K562 (cell line): ENCODE measurements around the gene PAIP2. TPM values are rescaled to one million over a fixed set of nuclear protein-coding genes. Genes with fewer than 3 reads are reported as not detected.

Source experiments
- ATAC-seq: fragments of 200-7000 bp; cut with Tn5 transposase; 3 replicates; pipeline ENCODE4 v1.9.1; 2020; ENCODE audit warnings: moderate library complexity
- BruUV-seq: library from RNA; stranded (reverse); fragments of 400-500 nt; replicated peaks from 2 replicates; lab custom pipeline; 2021; lab: Mats Ljungman, UMichigan
- CTCF ChIA-PET: fragments of 300-600 bp; formaldehyde crosslinking; extraction: SDS; loops from one replicate; lab custom pipeline; 2021; ENCODE audit warnings: low intra/inter-chr PET ratio; lab: Yijun Ruan, JAX
- POLR2A ChIA-PET: fragments of 300-600, 350-650 bp; sonication (Branson Sonifier 250); formaldehyde crosslinking; extraction: SDS; loops from one replicate; lab custom pipeline; 2021; ENCODE audit warnings: antibody characterized with exemption, inconsistent platforms; lab: Yijun Ruan, JAX
- DNase-seq, 4 experiments: peaks; one replicate each; pipeline versions ENCODE4 v3.0.0 to v3.0.0-alpha.2; 2011 to 2018; ENCODE audit warnings: low spot score in 3 of 4, mixed read lengths in 3 of 4; ENCODE audit errors: extremely low read depth in 1 of 4
- FAIRE-seq: peaks from 2 replicates; lab custom pipeline; 2011; peaks lifted over from hg19 to GRCh38; lab: Jason Lieb, UNC
- H2AFZ ChIP-seq: 2 replicates; pipeline ENCODE4 v1.6.0; 2011; ENCODE audit warnings: low read depth, low read length, control low read depth, inconsistent platforms
- H3K27ac ChIP-seq: fragments of 200-600 bp; 3 replicates; pipeline ENCODE4 v1.8.0; 2011; ENCODE audit warnings: low read depth, mild to moderate bottlenecking, control low read depth, inconsistent platforms, low read length, moderate library complexity, mixed read lengths; ENCODE audit errors: extremely low read depth
- H3K27me3 ChIP-seq, 2 experiments: fragments of 300-600 bp in 1 of 2; 2 replicates in 1 of 2; 3 replicates in 1 of 2; pipeline versions ENCODE4 v1.6.0 to v1.8.0; 2011; ENCODE audit warnings: inconsistent platforms in 2 of 2, low read length in 2 of 2, mild to moderate bottlenecking in 1 of 2, mixed read lengths in 1 of 2, moderate library complexity in 1 of 2; ENCODE audit not compliant: control insufficient read depth in 2 of 2, insufficient read depth in 2 of 2
- H3K36me3 ChIP-seq: fragments of 300-600 bp; 3 replicates; pipeline ENCODE4 v1.8.0; 2011; ENCODE audit warnings: mild to moderate bottlenecking, low read length, inconsistent platforms; ENCODE audit not compliant: control insufficient read depth, insufficient read depth
- H3K4me1 ChIP-seq, 2 experiments: fragments of 200-600 bp in 1 of 2; replicated peaks in 1 of 2; 2 replicates in 1 of 2; 3 replicates in 1 of 2; pipeline versions ENCODE4 v1.5.1 to v1.8.0; 2011; ENCODE audit warnings: inconsistent platforms in 2 of 2, low read length in 2 of 2, mild to moderate bottlenecking in 1 of 2, mixed read lengths in 1 of 2, moderate library complexity in 1 of 2; ENCODE audit not compliant: control insufficient read depth in 2 of 2, insufficient read depth in 2 of 2
- H3K4me2 ChIP-seq: 2 replicates; pipeline ENCODE4 v1.6.1; 2011; ENCODE audit warnings: low read length, control low read depth, inconsistent platforms, mixed read lengths; ENCODE audit not compliant: insufficient read depth
- H3K4me3 ChIP-seq: fragments of 200-600 bp; sonication (generic), shearing (Covaris generic); 2 replicates; pipeline ENCODE4 v1.5.1; 2016; ENCODE audit warnings: control low read depth, inconsistent platforms
- H3K79me2 ChIP-seq: fragments of 200-600 bp; 3 replicates; pipeline ENCODE4 v1.8.0; 2011; ENCODE audit warnings: low read length, inconsistent platforms; ENCODE audit not compliant: control insufficient read depth, insufficient read depth
- H3K9ac ChIP-seq, 2 experiments: 2 replicates each; pipeline versions ENCODE4 v1.6.0 to v1.6.1; 2011; ENCODE audit warnings: low read depth in 2 of 2, low read length in 2 of 2, control low read depth in 1 of 2, inconsistent platforms in 1 of 2, mild to moderate bottlenecking in 1 of 2, mixed read lengths in 1 of 2; ENCODE audit not compliant: insufficient read depth in 1 of 2
- H3K9me1 ChIP-seq: one replicate; pipeline ENCODE4 v1.6.0; 2011; ENCODE audit warnings: inconsistent platforms, mild to moderate bottlenecking, low read length, moderate library complexity; ENCODE audit not compliant: control insufficient read depth, insufficient read depth
- H3K9me3 ChIP-seq: replicated peaks from 2 replicates; pipeline ENCODE4 v1.5.1; 2011; ENCODE audit warnings: low read depth, low read length, inconsistent platforms; ENCODE audit not compliant: control insufficient read depth, insufficient read depth
- H4K20me1 ChIP-seq: replicated peaks from 2 replicates; pipeline ENCODE4 v1.6.1; 2011; ENCODE audit warnings: low read length, inconsistent platforms, mixed read lengths; ENCODE audit not compliant: control insufficient read depth, insufficient read depth
- EGR1 ChIP-seq: fragments of 450-650 bp; conservative IDR thresholded peaks from 2 replicates; pipeline ENCODE4 v1.6.1; 2017; ENCODE audit warnings: mild to moderate bottlenecking
- USF2 ChIP-seq: sonication (generic); formaldehyde crosslinking; IDR thresholded peaks from 2 replicates; pipeline ENCODE4 v1.5.0; 2020; ENCODE audit warnings: missing genetic modification reagents
- WGBS: fragments of 100-300 bp; shearing (Covaris generic); methylation state at CpG from one replicate; pipeline ENCODE4 v1.1.6; 2016; ENCODE audit warnings: low coverage, mixed read lengths; ENCODE audit not compliant: insufficient coverage; ENCODE audit errors: missing lambda C conversion rate; 5-methylcytosine and 5-hydroxymethylcytosine counted together
- in situ Hi-C: fragments of 300-500 bp; cut with MboI; formaldehyde crosslinking; loops from 4 replicates; pipeline ENCODE4 v1.15.0; 2018; ENCODE audit warnings: inconsistent platforms, mixed read lengths
- intact Hi-C: fragments of 100-400 bp; cut with micrococcal nuclease; formaldehyde crosslinking; loops from 2 replicates; pipeline ENCODE4 v1.14.2; 2022
- polyA plus RNA-seq, 8 experiments: library from polyadenylated mRNA; depleted of rRNA in 4 of 8; stranded (reverse) in 5 of 8; unstranded in 3 of 8; fragments of >200 nt; fragmentation: Nextera tagmentation in 2 of 8; fragmentation: Illumina TruSeq in 1 of 8; extraction: Ambion mirVana in 2 of 8; extraction: Trizol in 1 of 8; gene quantifications; 2 replicates each; pipeline versions ENCODE4 v1.2.1 to v1.2.3, GENCODE V29; 2011 to 2014; ENCODE audit warnings: inconsistent platforms in 1 of 8, missing spikeins in 1 of 8
- total RNA-seq, 7 experiments: library from RNA; depleted of rRNA in 6 of 7; stranded (reverse); fragments of >200 nt in 6 of 7; fragmentation: Illumina TruSeq in 2 of 7; extraction: Trizol in 2 of 7; gene quantifications; 2 replicates each; pipeline versions ENCODE4 v1.2.1 to v1.2.3, GENCODE V29; 2011 to 2021; ENCODE audit warnings: low replicate concordance in 1 of 7
- TF ChIP-seq, protein P1 (sequence below): sonication (generic); formaldehyde crosslinking; IDR thresholded peaks from 2 replicates; pipeline ENCODE4 v1.8.1; 2023; ENCODE audit warnings: mild to moderate bottlenecking, missing genetic modification reagents

Gene PAIP2
- total and polyA plus RNA-seq, 9 of the 15 experiments (the other 6 are each of a cell fraction or from before 2014, with no cell fraction given) = 78.3 to 187 (median 128) TPM

GRCh38 chr5:139393497-139394122, 52.0 kb downstream of the PAIP2 start:
- TF ChIP-seq USF2 (CRISPR knock-in tag) (no peak), EGR1 (no peak)
- TF ChIP-seq, protein P1, sequence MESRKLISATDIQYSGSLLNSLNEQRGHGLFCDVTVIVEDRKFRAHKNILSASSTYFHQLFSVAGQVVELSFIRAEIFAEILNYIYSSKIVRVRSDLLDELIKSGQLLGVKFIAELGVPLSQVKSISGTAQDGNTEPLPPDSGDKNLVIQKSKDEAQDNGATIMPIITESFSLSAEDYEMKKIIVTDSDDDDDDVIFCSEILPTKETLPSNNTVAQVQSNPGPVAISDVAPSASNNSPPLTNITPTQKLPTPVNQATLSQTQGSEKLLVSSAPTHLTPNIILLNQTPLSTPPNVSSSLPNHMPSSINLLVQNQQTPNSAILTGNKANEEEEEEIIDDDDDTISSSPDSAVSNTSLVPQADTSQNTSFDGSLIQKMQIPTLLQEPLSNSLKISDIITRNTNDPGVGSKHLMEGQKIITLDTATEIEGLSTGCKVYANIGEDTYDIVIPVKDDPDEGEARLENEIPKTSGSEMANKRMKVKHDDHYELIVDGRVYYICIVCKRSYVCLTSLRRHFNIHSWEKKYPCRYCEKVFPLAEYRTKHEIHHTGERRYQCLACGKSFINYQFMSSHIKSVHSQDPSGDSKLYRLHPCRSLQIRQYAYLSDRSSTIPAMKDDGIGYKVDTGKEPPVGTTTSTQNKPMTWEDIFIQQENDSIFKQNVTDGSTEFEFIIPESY (CRISPR knock-in tag) = 0 out of 2 replicates have a peak, but pooled peaks have one; percentile 39
- DNase-seq (no peak), FAIRE-seq (no peak), ATAC-seq (no peak)
- POLR2A ChIA-PET = no interaction called here
- intact Hi-C loops = no loop called here
- WGBS = 87% methylated on average over 30 of the region's 49 CpGs
- Histone ChIP-seq H3K9me3 (no peaks in the 10 kb centered on the region; the same call in 1 of the 2 replicates), H2AFZ (no peak overlapping the region), H3K4me1 (peaks cover 7 to 17% of the 10 kb centered on the region in 2 experiments), H3K9ac (no peak overlapping the region), H3K9me1 (no peaks in the 10 kb centered on the region), H4K20me1 (no peaks in the 10 kb centered on the region), H3K4me3 (no peak overlapping the region), H3K4me2 (no peak overlapping the region), H3K36me3 (no peaks in the 10 kb centered on the region), H3K27me3 (no peaks in the 10 kb centered on the region), H3K27ac (no peak overlapping the region), H3K79me2 (no peaks in the 10 kb centered on the region)
- CTCF ChIA-PET = no interaction called here
- BruUV-seq = no TSS peak
- in situ Hi-C loops = no loop called here
